A549 (cell line): ENCODE measurements around the gene FKBP7.

Source experiments
- MAFK ChIP-seq: fragments of 450-650 bp; IDR thresholded peaks from 2 replicates; pipeline ENCODE4 v1.6.1; 2014; ENCODE audit not compliant: partially characterized antibody
- RAD21 ChIP-seq, 2 experiments: fragments of >200 bp in 1 of 2; sonication (Bioruptor Twin) in 1 of 2; formaldehyde crosslinking in 1 of 2; IDR thresholded peaks in 1 of 2; conservative IDR thresholded peaks in 1 of 2; 2 replicates in 1 of 2; 3 replicates in 1 of 2; pipeline ENCODE4 v1.6.1; 2012 to 2018; ENCODE audit warnings: inconsistent platforms in 1 of 2
- RCOR1 ChIP-seq: fragments of 150-350 bp; IDR thresholded peaks from 2 replicates; pipeline ENCODE4 v1.6.1; 2014; ENCODE audit warnings: antibody characterized with exemption, low read length, low read depth
- RFX5 ChIP-seq: fragments of 450-650 bp; IDR thresholded peaks from 2 replicates; pipeline ENCODE4 v1.7.1; 2014; ENCODE audit warnings: antibody characterized with exemption, mild to moderate bottlenecking, moderate library complexity
- TF ChIP-seq, protein P1 (sequence below): IDR thresholded peaks from 2 replicates; pipeline ENCODE4 v1.6.1; 2012; ENCODE audit warnings: low read depth, borderline replicate concordance
- TF ChIP-seq, protein P2 (sequence below): fragments of >200 bp; sonication (Bioruptor Twin); formaldehyde crosslinking; IDR thresholded peaks from 3 replicates; pipeline ENCODE4 v1.5.1; 2016

DNA sequence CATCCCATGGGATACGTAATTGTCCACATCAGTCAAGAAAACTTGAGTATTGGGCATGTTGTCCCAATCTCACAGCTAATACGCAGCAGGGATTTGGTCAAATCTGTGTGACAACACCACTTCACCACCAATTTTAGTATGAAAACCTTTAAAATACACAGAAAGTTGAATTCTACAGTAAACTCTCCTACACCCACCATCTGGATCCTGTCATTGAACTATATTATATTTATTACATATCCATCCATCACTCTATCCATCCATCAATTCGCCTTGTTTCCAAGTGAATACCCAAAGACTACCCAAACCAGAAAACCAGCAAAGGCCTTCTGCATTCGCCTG, 846 bp upstream of the FKBP7 start:
- TF ChIP-seq RFX5 (no peak), MAFK (no peak), RAD21 (conservative IDR thresholded peaks at IDR 0.05 in 1 of 2, IDR thresholded peaks at IDR 0.05 in 1 of 2) (no peak), RCOR1 (no peak)
- TF ChIP-seq, protein P1, sequence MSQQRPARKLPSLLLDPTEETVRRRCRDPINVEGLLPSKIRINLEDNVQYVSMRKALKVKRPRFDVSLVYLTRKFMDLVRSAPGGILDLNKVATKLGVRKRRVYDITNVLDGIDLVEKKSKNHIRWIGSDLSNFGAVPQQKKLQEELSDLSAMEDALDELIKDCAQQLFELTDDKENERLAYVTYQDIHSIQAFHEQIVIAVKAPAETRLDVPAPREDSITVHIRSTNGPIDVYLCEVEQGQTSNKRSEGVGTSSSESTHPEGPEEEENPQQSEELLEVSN = no peak
- TF ChIP-seq, protein P2, sequence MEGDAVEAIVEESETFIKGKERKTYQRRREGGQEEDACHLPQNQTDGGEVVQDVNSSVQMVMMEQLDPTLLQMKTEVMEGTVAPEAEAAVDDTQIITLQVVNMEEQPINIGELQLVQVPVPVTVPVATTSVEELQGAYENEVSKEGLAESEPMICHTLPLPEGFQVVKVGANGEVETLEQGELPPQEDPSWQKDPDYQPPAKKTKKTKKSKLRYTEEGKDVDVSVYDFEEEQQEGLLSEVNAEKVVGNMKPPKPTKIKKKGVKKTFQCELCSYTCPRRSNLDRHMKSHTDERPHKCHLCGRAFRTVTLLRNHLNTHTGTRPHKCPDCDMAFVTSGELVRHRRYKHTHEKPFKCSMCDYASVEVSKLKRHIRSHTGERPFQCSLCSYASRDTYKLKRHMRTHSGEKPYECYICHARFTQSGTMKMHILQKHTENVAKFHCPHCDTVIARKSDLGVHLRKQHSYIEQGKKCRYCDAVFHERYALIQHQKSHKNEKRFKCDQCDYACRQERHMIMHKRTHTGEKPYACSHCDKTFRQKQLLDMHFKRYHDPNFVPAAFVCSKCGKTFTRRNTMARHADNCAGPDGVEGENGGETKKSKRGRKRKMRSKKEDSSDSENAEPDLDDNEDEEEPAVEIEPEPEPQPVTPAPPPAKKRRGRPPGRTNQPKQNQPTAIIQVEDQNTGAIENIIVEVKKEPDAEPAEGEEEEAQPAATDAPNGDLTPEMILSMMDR = no peak
